HEK293 (cell line): ENCODE data around the gene CAMK2N2.

ENCODE experiments used
- KLF1 ChIP-seq: fragments of 450-650 bp; formaldehyde crosslinking; IDR thresholded peaks from 2 replicates; pipeline ENCODE4 v1.5.1; 2016; ENCODE audit warnings: missing biosample characterization, missing genetic modification characterization
- OVOL3 ChIP-seq: fragments of 450-650 bp; formaldehyde crosslinking; IDR thresholded peaks from 2 replicates; pipeline ENCODE4 v1.5.1; 2016; ENCODE audit warnings: missing biosample characterization, missing genetic modification characterization
- SETDB1 ChIP-seq: IDR thresholded peaks from one replicate; pipeline ENCODE4 v1.6.1; 2017; ENCODE audit warnings: mild to moderate bottlenecking, low read length, moderate library complexity, mixed read lengths; ENCODE audit not compliant: insufficient read length
- SP7 ChIP-seq: fragments of 450-650 bp; formaldehyde crosslinking; IDR thresholded peaks from 2 replicates; pipeline ENCODE4 v1.5.1; 2016; ENCODE audit warnings: missing biosample characterization, missing genetic modification characterization
- TRIM28 ChIP-seq: IDR thresholded peaks from 2 replicates; pipeline ENCODE4 v1.6.1; 2011; ENCODE audit warnings: low read length, control low read depth, borderline replicate concordance
- ZEB2 ChIP-seq: fragments of 450-650 bp; formaldehyde crosslinking; IDR thresholded peaks from 2 replicates; pipeline ENCODE4 v1.5.1; 2016; ENCODE audit warnings: missing biosample characterization, missing genetic modification characterization
- ZNF157 ChIP-seq: fragments of 450-650 bp; formaldehyde crosslinking; IDR thresholded peaks from 2 replicates; pipeline ENCODE4 v1.5.1; 2016; ENCODE audit warnings: missing biosample characterization, missing genetic modification characterization
- ZNF16 ChIP-seq: fragments of 450-650 bp; formaldehyde crosslinking; IDR thresholded peaks from 2 replicates; pipeline ENCODE4 v1.5.1; 2016; ENCODE audit warnings: low read depth, missing biosample characterization, missing genetic modification characterization
- ZNF221 ChIP-seq: fragments of 450-650 bp; formaldehyde crosslinking; IDR thresholded peaks from 2 replicates; pipeline ENCODE4 v1.5.1; 2017; ENCODE audit warnings: missing biosample characterization, missing genetic modification characterization, borderline replicate concordance
- ZNF223 ChIP-seq: fragments of 450-650 bp; formaldehyde crosslinking; IDR thresholded peaks from 2 replicates; pipeline ENCODE4 v1.5.1; 2016; ENCODE audit warnings: missing biosample characterization, missing genetic modification characterization
- ZNF426 ChIP-seq: fragments of 450-650 bp; formaldehyde crosslinking; IDR thresholded peaks from 2 replicates; pipeline ENCODE4 v1.5.1; 2017; ENCODE audit warnings: missing biosample characterization, missing genetic modification characterization, mild to moderate bottlenecking, inconsistent platforms, moderate library complexity
- ZNF623 ChIP-seq: fragments of 450-650 bp; formaldehyde crosslinking; IDR thresholded peaks from 2 replicates; pipeline ENCODE4 v1.5.1; 2016; ENCODE audit warnings: missing biosample characterization, missing genetic modification characterization
- ZNF658 ChIP-seq: fragments of 450-650 bp; formaldehyde crosslinking; IDR thresholded peaks from 2 replicates; pipeline ENCODE4; 2016; ENCODE audit warnings: missing biosample characterization, missing genetic modification characterization
- ZNF670 ChIP-seq: fragments of 450-650 bp; formaldehyde crosslinking; IDR thresholded peaks from 2 replicates; pipeline ENCODE4 v1.5.1; 2016; ENCODE audit warnings: missing biosample characterization, missing genetic modification characterization, low read depth
- TF ChIP-seq, protein P1 (sequence below): fragments of 450-650 bp; formaldehyde crosslinking; IDR thresholded peaks from 2 replicates; pipeline ENCODE4 v1.5.1; 2016; ENCODE audit warnings: missing biosample characterization, missing genetic modification characterization
- TF ChIP-seq, protein P2 (sequence below): fragments of 450-650 bp; formaldehyde crosslinking; IDR thresholded peaks from 2 replicates; pipeline ENCODE4; 2016; ENCODE audit warnings: missing biosample characterization, missing genetic modification characterization
- TF ChIP-seq, protein P3 (sequence below): fragments of 450-650 bp; formaldehyde crosslinking; IDR thresholded peaks from 2 replicates; pipeline ENCODE4 v1.5.1; 2016; ENCODE audit warnings: missing biosample characterization, missing genetic modification characterization
- TF ChIP-seq, protein P4 (sequence below): fragments of 450-650 bp; formaldehyde crosslinking; conservative IDR thresholded peaks from 2 replicates; pipeline ENCODE4 v1.5.1; 2016; ENCODE audit warnings: low read depth, missing biosample characterization, missing genetic modification characterization
- TF ChIP-seq, protein P5 (sequence below): fragments of 450-650 bp; formaldehyde crosslinking; IDR thresholded peaks from 2 replicates; pipeline ENCODE4 v1.5.0; 2017; ENCODE audit warnings: missing biosample characterization, missing genetic modification characterization, borderline replicate concordance
- TF ChIP-seq, protein P6 (sequence below): fragments of 450-650 bp; formaldehyde crosslinking; IDR thresholded peaks from 2 replicates; pipeline ENCODE4 v1.5.1; 2017; ENCODE audit warnings: missing biosample characterization, missing genetic modification characterization
- TF ChIP-seq, protein P7 (sequence below): fragments of 450-650 bp; IDR thresholded peaks from 2 replicates; pipeline ENCODE4 v1.5.1; 2018; ENCODE audit warnings: missing biosample characterization, mild to moderate bottlenecking, missing genetic modification characterization
- TF ChIP-seq, protein P8 (sequence below): fragments of 450-650 bp; formaldehyde crosslinking; IDR thresholded peaks from 2 replicates; pipeline ENCODE4 v1.5.1; 2016; ENCODE audit warnings: missing biosample characterization, missing genetic modification characterization

The CAMK2N2 gene

DNA sequence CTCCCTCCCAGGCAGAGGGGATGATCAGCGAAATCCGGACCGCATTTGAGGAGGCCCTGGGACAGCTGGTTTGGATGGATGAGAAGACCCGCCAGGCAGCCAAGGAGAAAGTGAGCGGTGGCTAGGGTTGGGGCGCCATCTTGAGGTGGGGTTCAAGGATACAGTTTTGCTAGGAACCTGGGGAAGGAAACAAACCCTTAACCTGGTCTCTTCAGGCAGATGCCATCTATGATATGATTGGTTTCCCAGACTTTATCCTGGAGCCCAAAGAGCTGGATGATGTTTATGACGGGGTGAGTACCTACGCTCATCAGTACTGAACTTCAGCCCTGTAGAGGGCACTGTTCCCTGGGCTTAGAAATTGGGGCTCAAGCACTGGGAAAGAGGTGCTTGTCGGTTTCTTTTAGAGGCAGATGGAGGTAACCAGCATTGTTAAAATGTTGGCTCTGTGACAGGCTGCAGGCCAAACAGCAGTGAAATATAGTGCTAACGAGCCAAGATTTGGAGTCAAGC, 28.1 kb upstream of the CAMK2N2 start (continued):
- TF ChIP-seq ZNF16, result no peak
- TF ChIP-seq, protein P1, sequence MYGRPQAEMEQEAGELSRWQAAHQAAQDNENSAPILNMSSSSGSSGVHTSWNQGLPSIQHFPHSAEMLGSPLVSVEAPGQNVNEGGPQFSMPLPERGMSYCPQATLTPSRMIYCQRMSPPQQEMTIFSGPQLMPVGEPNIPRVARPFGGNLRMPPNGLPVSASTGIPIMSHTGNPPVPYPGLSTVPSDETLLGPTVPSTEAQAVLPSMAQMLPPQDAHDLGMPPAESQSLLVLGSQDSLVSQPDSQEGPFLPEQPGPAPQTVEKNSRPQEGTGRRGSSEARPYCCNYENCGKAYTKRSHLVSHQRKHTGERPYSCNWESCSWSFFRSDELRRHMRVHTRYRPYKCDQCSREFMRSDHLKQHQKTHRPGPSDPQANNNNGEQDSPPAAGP, result 0 out of 2 replicates have a peak, but pooled peaks have one; percentile 25
- TF ChIP-seq, protein P2, sequence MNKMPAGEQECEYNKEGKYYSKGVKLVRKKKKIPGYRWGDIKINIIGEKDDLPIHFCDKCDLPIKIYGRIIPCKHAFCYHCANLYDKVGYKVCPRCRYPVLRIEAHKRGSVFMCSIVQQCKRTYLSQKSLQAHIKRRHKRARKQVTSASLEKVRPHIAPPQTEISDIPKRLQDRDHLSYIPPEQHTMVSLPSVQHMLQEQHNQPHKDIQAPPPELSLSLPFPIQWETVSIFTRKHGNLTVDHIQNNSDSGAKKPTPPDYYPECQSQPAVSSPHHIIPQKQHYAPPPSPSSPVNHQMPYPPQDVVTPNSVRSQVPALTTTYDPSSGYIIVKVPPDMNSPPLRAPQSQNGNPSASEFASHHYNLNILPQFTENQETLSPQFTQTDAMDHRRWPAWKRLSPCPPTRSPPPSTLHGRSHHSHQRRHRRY (tag by site-specific recombination), result no peak
- TF ChIP-seq, protein P3, sequence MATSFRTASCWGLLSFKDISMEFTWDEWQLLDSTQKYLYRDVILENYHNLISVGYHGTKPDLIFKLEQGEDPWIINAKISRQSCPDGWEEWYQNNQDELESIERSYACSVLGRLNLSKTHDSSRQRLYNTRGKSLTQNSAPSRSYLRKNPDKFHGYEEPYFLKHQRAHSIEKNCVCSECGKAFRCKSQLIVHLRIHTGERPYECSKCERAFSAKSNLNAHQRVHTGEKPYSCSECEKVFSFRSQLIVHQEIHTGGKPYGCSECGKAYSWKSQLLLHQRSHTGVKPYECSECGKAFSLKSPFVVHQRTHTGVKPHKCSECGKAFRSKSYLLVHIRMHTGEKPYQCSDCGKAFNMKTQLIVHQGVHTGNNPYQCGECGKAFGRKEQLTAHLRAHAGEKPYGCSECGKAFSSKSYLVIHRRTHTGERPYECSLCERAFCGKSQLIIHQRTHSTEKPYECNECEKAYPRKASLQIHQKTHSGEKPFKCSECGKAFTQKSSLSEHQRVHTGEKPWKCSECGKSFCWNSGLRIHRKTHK (tag by site-specific recombination), result no peak
- TF ChIP-seq SETDB1, result no peak
- no peak for TF ChIP-seq KLF1 (tag by site-specific recombination)
- TF ChIP-seq SP7 (tag by site-specific recombination), result 0 out of 2 replicates have a peak, but pooled peaks have one; percentile 13
- no peak for TF ChIP-seq ZEB2 (tag by site-specific recombination)
- TF ChIP-seq ZNF670 (tag by site-specific recombination), result no peak
- TF ChIP-seq, protein P4, sequence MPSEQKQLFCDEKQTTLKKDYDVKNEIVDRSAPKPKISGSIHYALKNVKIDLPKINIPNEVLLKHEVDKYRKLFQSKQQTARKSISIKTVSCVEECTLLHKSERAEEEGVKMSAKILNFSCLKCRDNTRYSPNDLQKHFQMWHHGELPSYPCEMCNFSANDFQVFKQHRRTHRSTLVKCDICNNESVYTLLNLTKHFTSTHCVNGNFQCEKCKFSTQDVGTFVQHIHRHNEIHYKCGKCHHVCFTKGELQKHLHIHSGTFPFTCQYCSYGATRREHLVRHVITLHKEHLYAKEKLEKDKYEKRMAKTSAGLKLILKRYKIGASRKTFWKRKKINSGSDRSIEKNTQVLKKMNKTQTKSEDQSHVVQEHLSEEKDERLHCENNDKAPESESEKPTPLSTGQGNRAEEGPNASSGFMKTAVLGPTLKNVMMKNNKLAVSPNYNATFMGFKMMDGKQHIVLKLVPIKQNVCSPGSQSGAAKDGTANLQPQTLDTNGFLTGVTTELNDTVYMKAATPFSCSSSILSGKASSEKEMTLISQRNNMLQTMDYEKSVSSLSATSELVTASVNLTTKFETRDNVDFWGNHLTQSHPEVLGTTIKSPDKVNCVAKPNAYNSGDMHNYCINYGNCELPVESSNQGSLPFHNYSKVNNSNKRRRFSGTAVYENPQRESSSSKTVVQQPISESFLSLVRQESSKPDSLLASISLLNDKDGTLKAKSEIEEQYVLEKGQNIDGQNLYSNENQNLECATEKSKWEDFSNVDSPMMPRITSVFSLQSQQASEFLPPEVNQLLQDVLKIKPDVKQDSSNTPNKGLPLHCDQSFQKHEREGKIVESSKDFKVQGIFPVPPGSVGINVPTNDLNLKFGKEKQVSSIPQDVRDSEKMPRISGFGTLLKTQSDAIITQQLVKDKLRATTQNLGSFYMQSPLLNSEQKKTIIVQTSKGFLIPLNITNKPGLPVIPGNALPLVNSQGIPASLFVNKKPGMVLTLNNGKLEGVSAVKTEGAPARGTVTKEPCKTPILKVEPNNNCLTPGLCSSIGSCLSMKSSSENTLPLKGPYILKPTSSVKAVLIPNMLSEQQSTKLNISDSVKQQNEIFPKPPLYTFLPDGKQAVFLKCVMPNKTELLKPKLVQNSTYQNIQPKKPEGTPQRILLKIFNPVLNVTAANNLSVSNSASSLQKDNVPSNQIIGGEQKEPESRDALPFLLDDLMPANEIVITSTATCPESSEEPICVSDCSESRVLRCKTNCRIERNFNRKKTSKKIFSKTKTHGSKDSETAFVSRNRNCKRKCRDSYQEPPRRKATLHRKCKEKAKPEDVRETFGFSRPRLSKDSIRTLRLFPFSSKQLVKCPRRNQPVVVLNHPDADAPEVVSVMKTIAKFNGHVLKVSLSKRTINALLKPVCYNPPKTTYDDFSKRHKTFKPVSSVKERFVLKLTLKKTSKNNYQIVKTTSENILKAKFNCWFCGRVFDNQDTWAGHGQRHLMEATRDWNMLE (tag by site-specific recombination), result no peak
- TF ChIP-seq ZNF658 (tag by site-specific recombination), result no peak
- TF ChIP-seq, protein P5, sequence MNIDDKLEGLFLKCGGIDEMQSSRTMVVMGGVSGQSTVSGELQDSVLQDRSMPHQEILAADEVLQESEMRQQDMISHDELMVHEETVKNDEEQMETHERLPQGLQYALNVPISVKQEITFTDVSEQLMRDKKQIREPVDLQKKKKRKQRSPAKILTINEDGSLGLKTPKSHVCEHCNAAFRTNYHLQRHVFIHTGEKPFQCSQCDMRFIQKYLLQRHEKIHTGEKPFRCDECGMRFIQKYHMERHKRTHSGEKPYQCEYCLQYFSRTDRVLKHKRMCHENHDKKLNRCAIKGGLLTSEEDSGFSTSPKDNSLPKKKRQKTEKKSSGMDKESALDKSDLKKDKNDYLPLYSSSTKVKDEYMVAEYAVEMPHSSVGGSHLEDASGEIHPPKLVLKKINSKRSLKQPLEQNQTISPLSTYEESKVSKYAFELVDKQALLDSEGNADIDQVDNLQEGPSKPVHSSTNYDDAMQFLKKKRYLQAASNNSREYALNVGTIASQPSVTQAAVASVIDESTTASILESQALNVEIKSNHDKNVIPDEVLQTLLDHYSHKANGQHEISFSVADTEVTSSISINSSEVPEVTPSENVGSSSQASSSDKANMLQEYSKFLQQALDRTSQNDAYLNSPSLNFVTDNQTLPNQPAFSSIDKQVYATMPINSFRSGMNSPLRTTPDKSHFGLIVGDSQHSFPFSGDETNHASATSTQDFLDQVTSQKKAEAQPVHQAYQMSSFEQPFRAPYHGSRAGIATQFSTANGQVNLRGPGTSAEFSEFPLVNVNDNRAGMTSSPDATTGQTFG, result no peak
- TF ChIP-seq TRIM28, result peak; percentile 78; the same call in 1 of the 2 replicates
- TF ChIP-seq ZNF221 (tag by site-specific recombination), result no peak
- TF ChIP-seq ZNF623 (tag by site-specific recombination), result no peak
- TF ChIP-seq, protein P6, sequence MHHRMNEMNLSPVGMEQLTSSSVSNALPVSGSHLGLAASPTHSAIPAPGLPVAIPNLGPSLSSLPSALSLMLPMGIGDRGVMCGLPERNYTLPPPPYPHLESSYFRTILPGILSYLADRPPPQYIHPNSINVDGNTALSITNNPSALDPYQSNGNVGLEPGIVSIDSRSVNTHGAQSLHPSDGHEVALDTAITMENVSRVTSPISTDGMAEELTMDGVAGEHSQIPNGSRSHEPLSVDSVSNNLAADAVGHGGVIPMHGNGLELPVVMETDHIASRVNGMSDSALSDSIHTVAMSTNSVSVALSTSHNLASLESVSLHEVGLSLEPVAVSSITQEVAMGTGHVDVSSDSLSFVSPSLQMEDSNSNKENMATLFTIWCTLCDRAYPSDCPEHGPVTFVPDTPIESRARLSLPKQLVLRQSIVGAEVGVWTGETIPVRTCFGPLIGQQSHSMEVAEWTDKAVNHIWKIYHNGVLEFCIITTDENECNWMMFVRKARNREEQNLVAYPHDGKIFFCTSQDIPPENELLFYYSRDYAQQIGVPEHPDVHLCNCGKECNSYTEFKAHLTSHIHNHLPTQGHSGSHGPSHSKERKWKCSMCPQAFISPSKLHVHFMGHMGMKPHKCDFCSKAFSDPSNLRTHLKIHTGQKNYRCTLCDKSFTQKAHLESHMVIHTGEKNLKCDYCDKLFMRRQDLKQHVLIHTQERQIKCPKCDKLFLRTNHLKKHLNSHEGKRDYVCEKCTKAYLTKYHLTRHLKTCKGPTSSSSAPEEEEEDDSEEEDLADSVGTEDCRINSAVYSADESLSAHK (tag by site-specific recombination), result peak; percentile 37; the same call in 1 of the 2 replicates
- TF ChIP-seq ZNF157 (tag by site-specific recombination), result no peak
- no peak for TF ChIP-seq OVOL3
- TF ChIP-seq, protein P7, sequence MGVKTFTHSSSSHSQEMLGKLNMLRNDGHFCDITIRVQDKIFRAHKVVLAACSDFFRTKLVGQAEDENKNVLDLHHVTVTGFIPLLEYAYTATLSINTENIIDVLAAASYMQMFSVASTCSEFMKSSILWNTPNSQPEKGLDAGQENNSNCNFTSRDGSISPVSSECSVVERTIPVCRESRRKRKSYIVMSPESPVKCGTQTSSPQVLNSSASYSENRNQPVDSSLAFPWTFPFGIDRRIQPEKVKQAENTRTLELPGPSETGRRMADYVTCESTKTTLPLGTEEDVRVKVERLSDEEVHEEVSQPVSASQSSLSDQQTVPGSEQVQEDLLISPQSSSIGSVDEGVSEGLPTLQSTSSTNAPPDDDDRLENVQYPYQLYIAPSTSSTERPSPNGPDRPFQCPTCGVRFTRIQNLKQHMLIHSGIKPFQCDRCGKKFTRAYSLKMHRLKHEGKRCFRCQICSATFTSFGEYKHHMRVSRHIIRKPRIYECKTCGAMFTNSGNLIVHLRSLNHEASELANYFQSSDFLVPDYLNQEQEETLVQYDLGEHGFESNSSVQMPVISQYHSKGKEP, result no peak
- no peak for TF ChIP-seq ZNF426
- TF ChIP-seq, protein P8, sequence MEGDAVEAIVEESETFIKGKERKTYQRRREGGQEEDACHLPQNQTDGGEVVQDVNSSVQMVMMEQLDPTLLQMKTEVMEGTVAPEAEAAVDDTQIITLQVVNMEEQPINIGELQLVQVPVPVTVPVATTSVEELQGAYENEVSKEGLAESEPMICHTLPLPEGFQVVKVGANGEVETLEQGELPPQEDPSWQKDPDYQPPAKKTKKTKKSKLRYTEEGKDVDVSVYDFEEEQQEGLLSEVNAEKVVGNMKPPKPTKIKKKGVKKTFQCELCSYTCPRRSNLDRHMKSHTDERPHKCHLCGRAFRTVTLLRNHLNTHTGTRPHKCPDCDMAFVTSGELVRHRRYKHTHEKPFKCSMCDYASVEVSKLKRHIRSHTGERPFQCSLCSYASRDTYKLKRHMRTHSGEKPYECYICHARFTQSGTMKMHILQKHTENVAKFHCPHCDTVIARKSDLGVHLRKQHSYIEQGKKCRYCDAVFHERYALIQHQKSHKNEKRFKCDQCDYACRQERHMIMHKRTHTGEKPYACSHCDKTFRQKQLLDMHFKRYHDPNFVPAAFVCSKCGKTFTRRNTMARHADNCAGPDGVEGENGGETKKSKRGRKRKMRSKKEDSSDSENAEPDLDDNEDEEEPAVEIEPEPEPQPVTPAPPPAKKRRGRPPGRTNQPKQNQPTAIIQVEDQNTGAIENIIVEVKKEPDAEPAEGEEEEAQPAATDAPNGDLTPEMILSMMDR (tag by site-specific recombination), result peak; percentile 83
- TF ChIP-seq ZNF223 (tag by site-specific recombination), result no peak
